Activated CD4-positive, alpha-beta T cell treated with anti-CD3 and anti-CD28 coated beads, Interleukin-10, Interleukin-2, amounts not matched to agents 100 ng/mL and 50 ng/mL, durations not matched to agents 16 hours and 8 hours (primary cell): ENCODE measurements around the gene LARGE1.
"Not testable (repeated sequence)": the region's sequence is repeated elsewhere in the genome, so short reads cannot be mapped to it uniquely, and the experiment has no call there.

Source experiments
- DNase-seq: peaks from one replicate; pipeline ENCODE4 v3.0.0-alpha.2; 2020

The LARGE1 gene

DNA sequence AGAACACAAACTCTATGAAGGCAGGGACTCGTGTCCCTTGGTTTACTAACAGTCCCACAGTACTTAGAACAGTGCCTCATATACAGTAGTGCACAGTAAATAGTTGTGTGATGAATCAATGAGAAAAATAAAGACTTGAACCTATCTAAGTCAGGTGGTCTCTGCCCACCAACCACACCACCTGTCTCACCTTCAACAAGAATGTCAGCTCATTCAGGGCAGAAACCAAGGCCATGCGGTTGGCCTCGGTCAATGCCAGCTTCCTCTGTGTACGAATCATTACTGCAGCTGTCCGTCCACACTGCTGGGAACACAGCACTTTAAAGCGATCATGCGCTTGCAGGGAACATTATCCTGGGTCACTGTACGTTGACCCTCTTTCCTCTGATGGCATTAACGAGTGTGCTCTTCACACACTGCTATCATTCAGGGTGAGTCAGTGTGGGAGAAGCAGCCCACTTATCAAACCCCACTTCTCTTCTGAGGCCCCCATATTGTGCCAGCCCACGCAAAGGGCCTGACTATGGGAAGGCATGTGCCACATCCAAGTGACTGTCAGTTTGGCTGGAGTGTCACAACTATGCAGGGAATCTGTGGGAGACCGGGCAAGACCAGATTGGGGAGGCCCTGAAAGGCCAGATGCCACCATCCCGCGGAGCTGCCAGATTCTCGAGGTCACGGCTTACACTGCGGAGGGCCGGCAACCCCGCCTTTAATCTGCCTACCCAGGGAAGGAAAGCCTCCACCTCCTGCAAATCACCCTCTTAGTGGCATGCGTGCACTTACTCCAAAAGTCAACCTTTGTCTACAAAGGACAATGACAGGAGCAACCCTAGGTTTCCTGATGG, 36.1 kb downstream of the LARGE1 start:
- no peak for DNase-seq

DNA sequence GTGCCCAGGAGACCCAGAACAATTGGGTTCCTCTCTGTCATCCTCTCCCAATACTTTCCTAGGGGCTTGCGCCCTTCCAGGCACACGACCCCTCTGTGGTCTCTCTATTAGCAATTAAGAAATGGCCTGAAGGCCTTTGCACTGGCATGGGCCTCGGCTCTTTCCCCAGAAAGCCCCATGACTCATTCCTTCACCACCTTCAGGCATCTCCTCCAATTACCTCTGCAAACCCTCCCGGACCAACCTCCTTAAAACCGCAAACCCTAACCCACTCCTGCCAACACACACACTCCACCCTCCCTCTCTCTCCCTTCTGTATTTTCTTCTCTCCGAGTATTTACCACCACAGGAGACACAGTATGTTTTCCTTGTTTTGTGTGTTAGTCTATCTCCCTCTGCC, 36.7 kb downstream of the LARGE1 start:
- no peak for DNase-seq

DNA sequence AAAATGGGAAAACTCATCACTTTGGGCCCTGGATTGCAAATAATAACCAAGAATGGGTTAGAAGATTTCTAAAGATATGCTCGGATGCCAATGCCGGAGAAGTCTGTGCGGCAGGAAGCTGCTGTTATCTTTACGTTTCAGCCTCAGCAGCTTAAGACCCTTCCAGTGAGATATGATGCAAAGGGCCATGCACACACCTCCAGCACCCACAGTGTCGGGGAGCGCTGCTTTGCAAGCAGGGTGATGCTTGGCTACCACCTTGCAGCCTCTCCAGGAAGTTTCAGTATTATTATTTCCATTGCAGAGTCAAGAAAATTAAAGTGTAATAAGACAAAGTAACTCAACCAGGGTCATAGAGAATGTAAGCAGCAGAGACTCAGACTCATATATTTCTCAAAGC, 37.3 kb downstream of the LARGE1 start:
- DNase-seq = no peak

DNA sequence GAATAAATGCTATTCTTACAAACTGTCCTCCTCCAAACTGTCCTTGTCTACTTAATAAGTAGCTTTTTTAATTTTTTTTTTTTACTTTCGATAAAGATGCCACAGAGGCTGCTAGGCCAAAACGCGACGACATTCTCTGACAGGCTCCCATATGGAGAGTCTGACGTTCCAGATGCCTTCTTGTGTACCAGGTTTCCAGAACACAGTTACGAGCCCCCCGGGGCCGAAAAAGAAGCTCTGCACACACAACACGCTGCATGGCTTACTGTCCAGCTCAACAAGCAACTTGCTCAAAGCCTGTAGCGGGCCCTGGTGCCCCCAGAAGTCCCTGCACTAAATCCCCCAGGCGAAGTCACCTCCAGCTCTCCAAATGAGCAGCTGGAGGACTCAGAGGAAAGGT, 39.3 kb downstream of the LARGE1 start:
- no peak for DNase-seq

DNA sequence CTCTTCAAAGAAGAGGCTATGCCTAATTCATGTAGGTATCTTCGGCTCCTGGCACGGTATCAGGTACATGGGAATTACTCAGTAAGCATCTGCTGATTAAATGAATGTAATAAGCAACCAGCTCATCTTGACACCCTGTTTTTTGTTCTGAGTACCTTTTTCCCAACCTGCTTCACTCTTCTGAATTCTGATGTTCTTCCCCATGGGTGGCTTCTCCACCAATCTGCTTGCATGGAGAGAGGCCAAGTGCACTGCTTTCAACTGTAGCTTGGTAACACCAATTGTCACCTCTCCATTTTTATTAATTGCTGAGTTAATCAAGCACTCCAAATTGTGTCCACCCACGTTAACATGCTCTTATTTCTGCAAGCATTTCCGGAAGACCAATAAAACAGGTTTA, 40.5 kb downstream of the LARGE1 start:
- DNase-seq = no peak

DNA sequence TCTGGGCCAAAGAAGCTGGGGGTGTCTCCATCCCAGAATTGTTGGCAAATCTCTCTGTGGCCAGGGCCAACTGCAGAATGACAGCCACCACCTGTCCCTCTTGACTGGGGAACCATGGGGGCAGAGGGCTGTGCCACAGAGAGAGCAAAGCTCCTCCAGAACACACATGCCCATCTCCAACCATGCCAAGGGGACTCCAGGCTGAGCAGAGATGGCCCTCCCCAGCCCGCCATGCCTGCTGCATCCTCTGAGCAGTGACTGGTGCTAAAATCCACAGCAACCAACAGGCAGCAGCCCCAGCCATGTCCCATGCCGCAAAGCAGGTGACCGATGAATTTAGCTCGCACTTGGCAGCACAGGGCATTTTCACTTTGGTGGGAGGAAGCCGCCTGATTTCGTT, 45.0 kb downstream of the LARGE1 start:
- no peak for DNase-seq

DNA sequence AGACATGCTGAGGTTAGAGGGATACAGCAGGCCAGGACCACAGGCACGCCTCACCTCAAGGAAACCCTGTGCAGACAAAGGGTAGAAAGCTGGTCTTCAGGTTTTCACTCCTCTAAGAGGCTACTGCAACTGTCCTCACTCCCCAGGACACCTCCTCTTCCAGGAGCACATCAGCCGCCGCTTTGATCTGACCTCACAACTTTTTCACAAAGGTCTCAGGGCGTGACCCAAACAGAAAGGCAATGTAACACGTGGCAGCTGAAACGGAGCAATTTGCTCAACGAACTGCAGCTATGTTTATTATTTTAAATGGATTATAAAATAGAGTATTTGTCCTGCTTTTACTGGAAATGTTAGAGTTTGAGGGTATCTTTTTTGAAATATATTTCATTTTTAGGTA, 46.1 kb downstream of the LARGE1 start:
- DNase-seq = no peak

DNA sequence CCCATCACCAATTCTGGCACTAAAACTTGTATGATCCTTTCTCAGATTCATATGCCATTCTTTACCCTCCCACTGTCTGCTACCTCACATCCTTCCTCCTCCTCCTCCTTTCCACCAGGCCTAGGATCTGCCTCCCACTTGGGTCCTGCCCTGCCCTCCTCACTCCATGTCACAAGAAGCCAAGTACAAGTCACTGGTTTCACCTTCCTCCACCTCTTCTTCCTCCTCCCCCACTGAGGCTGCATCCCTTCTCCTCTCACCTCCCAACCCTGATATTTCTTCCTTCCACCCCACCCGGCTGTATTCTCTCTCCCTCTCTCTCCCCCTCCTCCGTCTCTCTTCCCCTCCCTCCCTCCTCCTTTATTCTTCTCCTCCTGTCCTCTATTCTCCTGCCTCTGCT, 46.6 kb downstream of the LARGE1 start:
- no peak for DNase-seq

DNA sequence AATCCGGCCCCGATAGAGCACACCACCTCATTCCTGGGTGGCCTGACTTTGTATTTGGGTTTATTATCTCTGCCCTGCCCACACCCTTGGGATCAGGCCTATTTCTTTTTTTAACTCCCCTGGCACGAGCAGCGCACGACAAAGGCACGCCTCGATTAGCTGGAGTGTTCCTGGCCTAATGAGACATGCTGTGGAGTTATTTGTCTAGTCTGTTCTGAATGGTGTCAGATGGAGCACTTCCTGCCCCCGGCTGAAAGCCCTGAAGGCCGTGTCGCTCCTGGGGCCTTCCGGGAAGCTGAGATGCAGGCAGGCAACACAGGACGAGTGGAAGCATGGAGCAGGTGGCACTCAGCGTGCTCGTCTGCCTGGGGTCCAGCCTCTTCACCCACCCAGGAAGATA, 47.1 kb downstream of the LARGE1 start:
- no peak for DNase-seq

DNA sequence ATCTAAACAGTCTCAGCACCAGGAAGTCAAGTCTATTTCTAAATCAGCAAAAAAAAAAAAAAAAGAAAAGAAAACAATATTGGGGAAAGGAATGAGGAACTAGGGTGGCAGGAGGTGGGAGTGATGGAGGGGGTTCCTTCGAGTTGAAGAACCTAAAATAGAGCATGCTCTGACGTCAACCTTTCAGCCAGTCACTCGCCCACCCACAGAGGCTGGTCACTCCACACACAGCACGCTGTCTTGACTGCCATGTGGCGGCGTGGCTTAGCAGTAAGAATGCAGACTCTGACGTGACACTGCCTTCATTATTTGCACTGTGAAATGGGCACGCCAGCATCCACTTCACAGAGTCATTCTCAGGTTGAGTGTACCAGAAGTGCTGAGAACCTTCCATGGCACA, 48.3 kb downstream of the LARGE1 start:
- no peak for DNase-seq

DNA sequence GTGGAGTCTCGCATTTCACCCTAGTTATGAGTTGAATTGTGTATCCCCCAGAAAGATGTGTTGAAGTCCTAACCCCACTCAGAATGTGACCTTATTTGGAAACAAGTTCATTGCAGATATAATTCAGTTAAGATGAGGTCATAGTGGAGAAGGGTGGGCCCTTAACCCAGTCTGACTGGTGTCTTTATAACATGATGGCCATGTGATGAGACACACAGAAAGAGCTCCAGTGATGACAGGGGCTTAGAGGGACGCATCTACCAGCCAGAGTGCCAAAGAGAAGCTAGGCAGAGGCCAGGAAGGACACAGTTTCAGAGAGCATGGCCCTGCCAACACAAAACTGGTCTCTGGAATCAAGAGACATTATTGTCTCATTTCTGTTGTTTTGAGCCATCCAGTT, 50.3 kb downstream of the LARGE1 start:
- DNase-seq = no peak

DNA sequence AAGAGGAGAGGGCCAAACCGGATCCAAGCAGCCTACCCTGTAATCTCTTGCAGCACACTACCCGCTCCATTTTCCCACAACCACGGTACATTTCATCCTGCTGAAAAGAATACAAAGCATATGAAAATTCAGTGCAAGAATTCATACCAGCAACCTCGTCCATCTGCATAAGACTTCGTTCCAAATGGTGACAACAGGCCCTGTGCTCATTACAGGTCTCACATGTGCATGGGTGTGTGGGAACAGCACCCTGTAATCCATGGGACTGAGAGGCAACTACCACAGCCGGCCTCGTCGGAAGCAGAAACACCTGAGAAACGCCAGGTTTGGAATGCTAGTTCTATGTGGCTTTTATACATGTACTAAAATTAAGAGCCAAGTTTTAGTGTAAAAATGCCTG, 52.3 kb downstream of the LARGE1 start:
- no peak for DNase-seq

DNA sequence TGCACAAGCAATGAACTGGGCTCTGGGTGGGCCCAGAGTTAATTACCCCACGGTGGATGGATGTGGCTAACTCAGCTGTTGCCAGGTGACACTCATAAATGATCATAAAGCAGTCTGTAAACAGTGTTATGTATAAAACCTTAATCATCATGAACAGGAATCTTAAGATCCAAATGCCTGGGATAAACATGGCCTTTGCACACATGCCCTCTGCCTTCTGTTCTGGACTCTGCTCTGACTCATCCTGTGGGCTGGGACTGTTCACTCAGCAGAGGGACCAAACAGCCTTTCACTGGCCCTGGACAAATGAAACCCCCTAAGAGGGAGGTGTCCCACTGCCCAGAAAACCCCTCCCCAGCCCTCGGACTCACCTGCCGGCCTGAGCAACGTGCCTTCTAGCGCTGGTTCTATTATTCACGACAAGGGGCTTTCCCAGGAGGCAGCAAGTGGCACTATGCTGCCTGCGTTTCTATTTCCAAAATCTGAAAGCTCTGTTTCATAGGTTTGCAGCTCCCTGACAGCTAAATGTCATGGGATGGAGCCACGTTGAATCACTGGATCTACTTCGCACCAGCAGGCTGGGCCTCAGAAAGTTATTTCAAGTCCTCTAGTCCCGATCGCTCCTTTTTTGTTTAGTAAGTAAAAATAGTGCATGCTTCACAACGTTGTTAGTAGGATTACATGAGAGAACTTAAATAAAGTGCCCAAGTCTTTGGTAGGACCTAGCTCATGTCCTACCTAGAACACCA, 53.0 kb downstream of the LARGE1 start:
- no peak for DNase-seq

DNA sequence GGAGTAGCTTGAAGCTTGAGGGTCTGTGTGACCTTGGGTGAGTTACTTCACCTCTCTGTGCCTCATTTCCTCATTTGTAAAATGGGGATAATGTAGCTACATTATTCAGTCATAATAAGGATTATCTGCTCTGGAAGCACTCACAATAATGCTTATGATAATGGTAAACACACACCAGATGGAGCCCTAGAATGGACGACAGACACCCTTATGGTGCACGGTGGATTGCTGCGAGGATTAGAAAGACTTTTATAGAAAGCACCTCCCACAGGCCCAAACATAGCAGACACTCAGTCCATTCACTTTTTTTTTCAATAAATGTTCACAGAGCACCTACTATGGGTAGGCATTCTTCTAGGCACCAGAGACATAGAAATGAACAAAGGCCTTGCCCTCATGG, 53.8 kb downstream of the LARGE1 start:
- DNase-seq = no peak

DNA sequence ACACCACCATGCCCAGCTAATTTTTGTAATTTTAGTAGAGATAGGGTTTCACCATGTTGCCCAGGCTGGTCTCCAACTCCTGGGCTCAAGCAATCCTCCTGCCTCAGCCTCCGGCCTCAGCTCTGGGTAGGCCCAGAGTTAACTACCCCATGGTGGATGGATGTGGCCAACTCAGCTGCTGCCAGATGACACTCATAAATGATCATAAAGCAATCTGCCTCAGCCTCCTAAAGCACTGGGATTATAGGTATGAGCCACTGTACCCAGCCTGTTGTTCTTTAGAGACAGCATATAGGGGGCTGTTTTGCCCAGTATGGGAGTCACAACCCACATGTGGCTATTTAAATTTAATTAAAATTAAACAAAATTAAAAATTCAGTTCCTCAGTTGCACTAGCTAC, 54.3 kb downstream of the LARGE1 start:
- no peak for DNase-seq

DNA sequence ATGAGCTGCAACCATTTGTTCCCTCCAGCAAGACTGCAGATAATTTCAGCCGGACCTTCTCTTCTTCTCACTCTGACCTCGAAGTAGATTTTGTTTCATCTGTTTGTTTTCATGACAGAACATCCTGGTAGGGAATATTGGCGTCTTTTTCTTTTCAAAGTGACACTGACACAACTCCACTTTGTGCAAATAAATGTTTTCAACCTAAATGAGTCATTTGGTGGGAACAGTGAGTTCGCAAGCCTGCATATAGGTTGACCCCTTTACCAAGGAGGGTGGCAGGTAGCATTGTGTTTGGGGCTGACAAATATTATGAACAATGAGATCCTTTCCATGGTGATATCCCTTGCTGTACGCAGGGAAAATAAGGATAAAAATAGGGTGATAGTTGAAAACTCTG, 55.0 kb downstream of the LARGE1 start:
- no peak for DNase-seq

DNA sequence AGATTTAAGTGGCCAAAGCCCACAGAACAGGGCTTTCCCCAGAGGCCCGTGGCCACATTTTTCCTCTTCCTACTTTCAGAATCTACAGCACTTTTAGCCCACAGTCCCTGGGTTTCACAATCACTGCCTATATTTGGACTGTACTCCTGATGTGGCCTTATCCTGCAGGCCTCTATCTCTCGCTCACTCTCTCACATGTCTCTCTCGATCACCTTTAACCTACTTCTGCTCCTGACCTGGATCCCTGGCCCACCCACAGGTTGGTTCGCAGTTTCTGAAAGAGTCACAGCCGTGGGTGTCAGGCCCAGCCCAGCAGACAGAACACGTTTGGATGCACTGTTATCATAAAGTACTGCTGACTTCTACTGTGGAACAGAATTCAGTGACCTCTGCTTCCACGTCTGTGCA, 55.5 kb downstream of the LARGE1 start:
- no peak for DNase-seq

DNA sequence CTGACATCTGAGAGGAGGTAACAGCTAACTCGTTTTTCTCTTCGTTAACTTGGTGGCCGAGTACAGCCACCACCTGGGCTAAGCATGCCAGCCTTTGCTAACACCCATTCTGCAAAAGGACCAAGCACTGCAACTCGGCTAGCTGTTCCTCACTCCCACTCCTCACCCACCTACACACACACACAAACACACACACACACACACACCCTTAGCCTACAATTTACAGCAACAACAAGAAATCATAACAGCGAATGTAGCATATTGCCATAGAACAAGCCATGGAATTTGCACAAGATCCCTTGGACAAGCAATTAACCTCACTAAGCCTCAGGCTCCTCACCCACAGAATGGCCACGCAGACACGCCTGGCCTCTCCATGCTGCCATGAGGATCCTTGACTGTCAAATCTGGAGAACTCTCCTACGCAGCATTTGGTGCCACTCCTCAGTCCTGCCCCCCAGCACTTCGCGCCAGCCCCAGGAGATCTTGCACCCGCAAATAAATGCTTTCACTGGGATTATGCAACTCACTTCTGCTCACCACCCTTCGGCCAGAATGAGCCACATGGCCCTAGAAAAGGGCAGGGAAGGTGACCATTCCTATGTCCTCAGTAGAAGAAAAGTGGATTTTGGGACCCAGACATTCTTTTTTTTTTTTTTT, 58.9 kb downstream of the LARGE1 start:
- no peak for DNase-seq

DNA sequence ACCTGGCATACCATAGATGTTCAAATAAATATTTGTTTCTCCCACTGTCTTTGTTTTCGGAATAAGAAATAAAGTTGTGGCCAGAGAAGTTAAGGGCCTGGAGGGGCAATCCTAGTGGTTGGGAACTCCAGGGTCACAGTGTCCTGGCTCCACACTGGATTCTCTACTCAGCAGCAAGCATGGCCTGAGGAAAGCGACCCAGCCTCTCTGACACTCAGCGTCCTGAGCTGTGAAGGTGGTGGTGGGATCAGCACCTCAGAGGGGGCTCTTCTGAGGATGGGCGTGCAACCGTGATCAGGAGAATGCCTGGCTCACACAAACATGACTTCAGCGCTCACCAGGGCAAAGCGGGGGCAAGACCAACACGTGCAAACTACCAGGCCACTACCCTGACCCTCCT, 59.9 kb downstream of the LARGE1 start:
- DNase-seq = no peak

DNA sequence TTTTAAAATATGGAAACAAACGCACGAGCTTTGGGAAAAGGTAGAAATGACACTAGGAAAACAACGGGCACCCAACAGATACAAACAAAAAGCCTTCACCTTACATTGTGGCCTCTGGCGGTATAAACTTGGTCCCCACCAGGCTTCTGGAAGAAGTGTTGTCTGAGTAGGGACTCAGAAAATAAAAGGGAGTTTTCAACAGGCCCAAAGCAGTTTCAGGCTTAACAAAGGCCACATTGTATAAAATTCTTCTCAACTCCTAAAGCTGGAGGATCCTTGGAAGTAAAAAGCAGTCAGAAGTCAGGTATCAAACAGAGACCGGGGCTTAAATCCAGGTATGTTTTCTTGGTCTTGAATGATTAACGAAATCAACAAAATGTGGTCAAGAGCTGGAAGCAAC, 61.0 kb downstream of the LARGE1 start:
- DNase-seq = no peak

DNA sequence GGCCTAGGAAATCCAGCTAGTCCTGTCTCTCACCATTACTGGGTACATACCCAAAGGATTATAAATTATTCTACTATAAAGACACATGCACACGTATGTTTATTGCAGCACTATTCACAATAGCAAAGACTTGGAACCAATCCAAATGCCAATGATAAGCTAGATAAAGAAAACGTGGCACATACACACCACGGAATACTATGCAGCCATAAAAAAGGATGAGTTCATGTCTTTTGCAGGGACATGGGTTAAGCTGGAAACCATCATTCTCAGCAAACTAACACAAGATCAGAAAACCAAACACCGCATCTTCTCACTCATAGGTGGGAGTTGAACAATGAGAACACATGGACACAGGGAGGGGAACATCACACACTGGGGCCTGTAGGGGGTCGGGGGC, 61.6 kb downstream of the LARGE1 start:
- not testable (repeated sequence) for DNase-seq

DNA sequence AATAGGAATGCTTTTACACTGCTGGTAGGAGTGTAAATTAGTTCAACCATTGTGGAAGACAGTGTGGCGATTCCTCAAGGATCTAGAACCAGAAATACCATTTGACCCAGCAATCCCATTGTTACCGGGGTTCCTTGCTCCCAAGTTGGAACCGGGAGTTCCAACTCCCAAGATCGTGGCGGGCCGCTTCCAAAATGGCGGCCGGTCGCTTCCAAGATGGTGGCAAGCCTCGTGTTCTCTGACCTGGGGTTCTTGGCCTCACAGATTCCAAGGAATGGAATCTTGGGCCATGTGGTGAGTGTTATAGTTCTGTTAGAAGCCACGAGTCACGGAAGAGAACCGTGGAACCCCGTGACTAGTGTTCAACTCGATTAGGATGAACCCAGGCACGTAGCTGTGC, 62.5 kb downstream of the LARGE1 start:
- not testable (repeated sequence) for DNase-seq

DNA sequence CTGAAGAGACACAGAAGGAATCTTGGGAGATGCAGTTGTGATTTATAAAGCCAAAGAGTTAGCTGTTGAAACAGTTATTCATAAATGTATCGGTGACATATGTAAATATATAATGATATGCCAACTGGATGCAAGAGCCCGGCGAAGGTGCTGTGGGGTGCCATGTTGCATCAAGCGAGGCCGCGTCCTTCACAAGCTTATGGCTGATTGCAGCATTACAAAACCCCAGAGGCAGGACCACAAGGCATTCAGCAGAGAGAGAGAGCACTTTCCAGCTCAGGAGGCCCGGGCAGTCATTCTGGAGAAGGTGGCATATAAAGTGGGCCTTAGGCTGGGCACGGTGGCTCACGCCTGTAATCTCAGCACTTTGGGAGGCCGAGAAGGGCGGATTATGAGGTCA, 65.6 kb downstream of the LARGE1 start:
- no peak for DNase-seq
